Erythroblast (primary cell): ENCODE measurements around the gene RUFY1.

ENCODE experiments used
- GATA1 ChIP-seq: IDR thresholded peaks from 2 replicates; pipeline ENCODE4 v1.6.1; 2011; ENCODE audit warnings: low read depth, mild to moderate bottlenecking, control low read depth, low read length, moderate library complexity
- POLR2A ChIP-seq: IDR thresholded peaks from 2 replicates; pipeline ENCODE4 v1.6.1; 2011; ENCODE audit warnings: mild to moderate bottlenecking, low read length

- TF ChIP-seq POLR2A, result no peak
- no peak for TF ChIP-seq GATA1
Observed at GRCh38 chr5:179585941-179586401, 35.6 kb downstream of the RUFY1 start.
